T1000 (cell line): ENCODE results near the gene ZNF454.

ENCODE experiments used
- DNase-seq: peaks from one replicate; lab custom pipeline; 2025; ENCODE audit warnings: mixed read lengths; lab: John Stamatoyannopoulos, UW

The ZNF454 gene

DNA sequence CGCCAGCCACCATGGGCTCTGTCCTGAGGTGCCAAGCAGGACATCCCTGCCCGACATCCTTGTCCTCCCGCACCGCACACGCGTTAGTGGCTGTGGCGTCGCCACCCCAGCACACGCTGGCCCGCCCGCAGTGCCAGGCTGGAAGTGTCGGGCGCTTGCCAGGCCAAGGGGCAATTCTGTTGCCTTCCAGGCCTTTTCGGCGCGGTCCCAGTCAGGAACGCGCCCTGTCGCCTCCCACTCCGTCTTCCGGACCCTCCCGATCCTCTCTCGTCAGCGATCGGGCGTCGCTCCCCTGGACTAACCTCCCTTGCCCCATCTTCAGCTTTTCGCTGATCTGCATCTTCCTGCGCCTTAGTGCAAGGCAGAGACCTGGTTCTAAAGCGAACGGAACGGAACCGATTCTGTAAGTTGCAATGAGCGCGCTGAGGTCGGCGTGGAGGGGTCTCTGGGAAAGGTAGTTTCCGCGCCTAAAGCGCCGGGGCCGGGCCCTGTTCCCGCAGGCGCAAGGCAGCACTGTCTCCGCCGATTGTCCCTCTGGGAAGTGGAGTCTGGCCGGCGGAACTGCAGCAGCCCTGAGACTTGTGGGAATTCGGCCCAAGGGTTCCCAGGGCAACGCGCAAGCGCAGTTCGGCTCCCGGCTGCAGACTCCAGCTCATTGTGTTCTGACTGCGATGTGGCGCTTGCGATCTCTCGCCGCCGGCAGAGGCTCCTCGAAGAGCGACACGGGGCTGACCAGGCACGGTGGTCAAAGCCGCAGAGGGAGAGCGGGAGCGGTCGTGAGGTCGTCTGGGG is at the start of gene ZNF454:
ZNF454 (plus strand) TSS at position 630 of the 792 bp plus-strand sequence. CDS start 1,594 bp downstream, outside the sequence.
- DNase-seq, result peak; percentile 88

DNA sequence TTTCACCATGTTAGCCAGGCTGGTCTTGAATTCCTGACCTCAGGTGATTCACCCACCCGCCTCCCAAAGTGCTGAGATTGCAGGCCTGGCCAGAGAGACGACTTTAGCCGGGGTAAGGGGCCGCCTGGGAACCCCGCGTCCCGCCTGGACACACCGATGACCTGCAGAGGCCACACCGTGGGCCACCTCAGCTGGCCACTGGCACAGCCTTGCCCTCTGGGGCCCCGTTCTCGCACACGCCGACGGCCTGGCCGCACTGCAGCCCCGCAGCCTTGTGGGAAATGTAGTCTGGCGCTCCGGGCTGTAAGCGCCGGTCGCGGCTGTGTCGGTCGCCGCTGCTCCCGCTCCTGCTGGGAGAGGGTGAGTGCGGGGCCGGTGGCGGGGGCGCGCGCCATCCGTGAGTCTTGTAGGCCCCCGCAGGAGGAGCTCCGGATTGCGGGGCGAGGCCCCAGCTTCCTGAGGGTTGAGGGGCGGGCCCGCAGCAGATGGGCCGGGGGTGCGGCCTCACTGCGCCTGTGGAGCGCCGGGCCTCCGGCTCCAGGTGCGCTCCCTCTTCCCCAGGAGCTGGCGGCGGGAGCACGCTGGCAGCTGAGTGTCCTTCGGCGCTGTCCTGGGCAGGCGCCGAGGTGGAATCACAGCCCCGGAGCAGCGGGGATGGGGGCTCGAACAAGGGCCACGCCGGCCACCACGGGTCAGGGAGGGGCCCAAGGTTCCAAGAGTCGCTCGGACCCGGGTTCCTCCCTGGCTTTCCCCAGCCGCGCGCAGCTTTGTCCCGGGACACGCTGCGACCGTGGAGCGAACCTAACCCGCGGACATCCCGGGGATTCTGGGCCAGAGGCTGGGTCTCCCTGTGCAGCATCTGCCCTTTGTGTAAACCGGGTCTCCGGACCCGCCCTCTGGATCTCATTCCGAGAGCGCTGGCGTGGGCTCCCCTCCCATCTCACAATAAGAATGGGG is 45.1 kb upstream of the ZNF454 start, which contains the start of gene ZFP2:
ZFP2 (plus strand) TSS at position 299 of the 957 bp plus-strand sequence. CDS start 35,401 bp downstream, outside the sequence.
- no peak for DNase-seq

DNA sequence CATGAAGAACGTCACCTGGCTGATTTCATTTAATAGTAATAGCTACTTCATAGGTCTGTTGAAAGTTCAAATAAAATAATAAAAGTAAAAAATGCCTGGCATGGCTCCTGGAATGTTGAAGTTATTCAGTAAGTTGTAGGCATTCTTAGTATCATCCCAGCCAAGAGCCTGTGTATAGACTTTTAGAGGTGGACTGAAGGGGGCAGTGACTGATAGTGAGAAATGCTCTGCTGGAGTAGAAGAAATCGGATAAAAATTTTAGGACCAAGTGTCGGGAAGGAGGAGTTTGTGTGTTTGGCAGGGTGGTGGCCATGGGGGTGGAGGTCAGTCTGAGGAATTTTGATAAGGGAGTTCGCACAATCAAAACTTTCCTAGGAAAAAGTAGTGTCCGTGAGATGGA is 41.7 kb upstream of the ZNF454 start:
- DNase-seq, result no peak

DNA sequence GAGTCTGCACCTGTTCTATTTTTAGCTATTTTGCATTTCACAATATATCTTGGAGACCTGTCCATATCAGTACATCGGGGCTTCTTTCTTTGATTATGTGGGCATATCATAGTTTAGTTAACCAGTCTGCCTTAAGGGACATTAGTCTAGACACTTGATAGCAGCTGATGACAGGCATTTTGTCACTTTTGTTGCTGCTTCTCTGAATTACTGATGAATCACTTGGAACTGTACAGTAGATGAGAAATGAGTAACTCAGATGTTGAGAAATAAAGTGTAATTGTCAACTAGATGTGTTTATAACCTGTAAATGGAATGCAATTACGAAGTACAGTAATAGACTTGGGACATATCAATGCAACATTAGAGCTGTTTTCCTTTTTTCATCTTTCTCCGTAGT is 38.1 kb upstream of the ZNF454 start:
- no peak for DNase-seq

DNA sequence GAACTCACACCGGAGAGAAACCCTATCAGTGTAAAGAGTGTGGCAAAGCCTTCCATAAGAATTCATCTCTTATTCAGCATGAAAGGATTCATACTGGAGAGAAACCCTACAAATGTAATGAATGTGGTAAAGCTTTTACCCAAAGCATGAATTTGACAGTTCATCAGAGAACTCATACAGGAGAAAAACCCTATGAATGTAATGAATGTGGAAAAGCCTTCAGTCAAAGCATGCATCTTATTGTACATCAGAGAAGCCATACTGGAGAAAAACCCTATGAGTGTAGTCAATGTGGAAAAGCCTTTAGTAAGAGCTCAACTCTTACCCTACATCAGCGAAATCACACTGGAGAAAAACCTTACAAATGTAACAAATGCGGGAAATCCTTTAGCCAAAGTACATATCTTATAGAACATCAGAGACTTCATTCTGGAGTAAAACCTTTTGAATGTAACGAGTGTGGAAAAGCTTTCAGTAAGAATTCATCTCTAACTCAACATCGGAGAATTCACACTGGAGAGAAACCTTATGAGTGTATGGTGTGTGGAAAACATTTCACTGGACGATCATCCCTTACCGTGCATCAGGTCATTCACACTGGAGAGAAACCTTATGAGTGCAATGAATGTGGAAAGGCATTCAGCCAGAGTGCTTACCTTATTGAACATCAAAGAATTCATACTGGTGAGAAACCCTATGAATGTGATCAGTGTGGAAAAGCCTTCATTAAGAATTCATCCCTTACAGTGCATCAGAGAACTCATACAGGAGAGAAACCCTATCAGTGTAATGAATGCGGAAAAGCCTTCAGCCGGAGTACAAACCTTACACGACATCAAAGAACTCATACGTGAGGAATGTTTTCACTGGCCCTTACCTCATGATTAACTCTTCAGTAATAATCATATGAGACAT is 8.9 kb upstream of the ZNF454 start:
- no peak for DNase-seq

DNA sequence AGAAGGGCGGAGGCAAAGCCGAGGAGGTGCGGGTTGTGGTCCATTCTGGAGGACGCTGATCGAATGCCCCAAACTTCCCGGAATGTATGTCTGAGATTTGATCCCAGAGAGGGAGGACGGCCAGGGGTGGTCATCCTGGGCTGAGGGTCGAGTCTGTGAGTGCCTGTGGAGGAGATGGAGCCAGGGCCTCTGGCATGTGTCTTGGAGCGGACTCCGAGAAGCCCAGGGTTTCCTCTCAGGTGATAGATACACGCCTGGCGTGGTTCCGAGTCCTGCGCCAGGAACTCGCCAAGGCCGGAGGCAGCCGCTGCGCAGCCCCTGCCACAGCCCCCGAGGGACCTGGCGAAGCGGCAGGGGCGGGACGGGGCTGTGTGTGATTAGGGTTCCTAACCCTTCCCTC is 363 bp downstream of the ZNF454 start:
- no peak for DNase-seq

DNA sequence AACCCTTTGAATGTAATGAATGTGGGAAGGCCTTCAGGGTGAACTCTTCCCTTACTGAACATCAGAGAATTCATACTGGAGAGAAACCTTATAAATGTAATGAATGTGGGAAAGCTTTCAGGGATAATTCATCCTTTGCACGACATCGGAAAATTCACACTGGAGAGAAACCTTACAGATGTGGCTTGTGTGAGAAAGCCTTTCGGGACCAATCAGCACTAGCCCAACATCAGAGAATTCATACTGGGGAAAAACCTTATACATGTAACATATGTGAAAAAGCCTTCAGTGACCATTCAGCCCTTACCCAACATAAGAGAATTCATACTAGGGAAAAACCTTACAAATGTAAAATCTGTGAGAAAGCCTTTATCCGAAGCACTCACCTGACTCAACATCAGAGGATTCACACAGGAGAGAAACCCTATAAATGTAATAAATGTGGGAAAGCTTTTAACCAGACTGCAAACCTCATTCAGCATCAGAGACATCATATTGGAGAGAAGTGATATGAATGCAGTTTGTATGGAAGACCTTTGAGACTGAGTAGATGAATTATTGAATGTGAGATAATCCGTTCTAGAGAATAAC is 24.6 kb downstream of the ZNF454 start:
- no peak for DNase-seq

DNA sequence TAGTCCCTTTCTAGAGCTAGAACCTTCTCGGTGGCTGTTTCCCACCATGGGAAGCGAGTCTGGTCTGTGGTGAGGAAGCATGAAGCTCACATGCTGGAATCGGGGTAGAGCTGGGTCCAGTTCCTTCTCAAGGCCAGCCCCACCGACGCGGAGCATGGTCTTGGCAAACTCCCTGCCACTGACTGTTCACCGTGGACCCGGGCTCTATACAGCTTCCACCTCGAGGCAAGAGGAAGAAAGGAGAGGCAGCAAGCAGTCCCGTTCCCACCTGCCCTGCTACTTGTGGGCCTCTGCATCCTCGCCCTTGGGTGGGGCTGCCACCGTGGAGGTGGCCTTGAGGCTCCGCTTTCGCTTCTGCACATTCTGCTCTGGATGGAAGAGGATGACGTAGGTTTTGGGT is 40.4 kb downstream of the ZNF454 start:
- no peak for DNase-seq

DNA sequence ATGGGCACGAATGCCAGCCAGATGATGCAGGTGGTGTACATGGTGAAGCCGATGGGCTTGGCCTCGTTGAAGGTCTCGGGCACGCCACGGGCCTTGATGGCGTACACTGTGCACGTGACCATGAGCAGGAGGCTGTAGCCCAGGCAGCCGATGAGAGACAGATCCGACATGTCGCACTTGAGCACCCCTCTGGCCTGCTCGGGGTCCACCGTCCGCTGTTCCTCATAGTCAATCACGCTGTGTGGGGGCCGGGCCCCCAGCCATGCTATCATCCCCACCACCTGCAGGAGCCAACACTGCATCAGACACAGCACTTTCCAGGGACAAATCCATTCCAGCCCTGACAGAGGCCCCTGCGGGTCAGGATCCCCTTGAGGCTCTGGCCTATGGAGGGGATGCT is 41.9 kb downstream of the ZNF454 start:
- no peak for DNase-seq

DNA sequence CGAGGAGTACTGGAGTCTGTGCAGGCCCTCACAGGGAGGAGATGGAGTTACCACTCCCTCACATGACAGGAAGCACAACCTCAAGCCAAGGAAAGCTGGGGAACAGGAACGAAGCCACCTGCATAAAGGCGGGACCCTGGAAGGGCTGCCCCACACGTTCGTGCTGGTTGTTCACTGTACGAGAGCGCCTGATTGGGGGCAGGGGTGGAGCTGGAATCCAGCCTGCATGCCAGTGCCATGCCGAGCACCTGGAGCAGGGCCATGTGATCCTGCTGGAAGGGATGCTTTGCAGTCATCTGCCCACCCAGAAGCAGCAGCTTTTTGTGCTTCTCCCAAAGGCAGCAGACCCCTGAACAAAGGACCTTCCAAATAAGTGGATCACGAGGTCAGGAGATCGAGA is 42.7 kb downstream of the ZNF454 start:
- DNase-seq, result no peak

DNA sequence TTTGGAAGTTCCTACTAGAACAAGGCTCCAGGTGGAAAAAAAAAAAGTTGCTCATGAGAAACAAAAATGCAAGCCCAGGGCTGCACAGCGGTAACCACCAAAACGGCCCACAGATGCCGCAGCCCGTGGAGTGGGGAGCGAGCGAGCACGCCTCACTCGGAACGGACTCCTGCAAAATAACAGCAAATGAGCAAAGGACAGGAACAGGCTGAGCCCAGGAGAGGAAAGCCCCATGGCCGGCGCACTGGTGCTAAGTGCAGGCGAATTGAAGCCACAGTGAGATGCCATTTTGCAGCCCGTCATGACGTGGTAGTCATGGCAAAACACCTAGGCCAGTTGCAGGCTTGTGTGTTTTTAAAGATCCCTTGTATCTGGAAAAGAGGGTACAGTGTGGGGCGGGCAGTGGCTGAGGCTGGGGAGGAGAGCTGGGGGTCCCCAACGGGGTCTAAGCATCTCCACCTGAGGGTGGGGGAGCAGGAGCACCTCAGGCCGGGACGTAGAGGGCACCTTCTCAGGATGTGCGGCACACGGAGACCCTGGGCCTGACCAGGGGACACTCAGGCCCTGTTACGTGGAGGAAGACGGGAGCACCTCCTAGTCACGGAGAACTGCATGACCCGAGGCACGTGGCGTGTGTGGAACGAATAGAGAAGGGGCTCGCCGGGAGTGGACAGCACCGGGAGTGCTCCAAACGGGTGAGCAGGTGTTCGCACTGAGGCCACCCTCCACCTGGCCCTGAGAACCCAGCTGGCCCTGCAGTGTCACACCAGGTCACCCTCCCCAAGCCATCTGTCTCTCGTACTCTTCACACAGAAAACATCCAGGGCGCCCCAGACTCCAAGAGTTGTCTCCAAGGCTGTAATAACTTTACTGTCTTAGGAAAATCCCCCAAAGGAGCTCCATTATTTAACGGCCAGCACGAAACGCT is 43.4 kb downstream of the ZNF454 start:
- DNase-seq, result no peak

DNA sequence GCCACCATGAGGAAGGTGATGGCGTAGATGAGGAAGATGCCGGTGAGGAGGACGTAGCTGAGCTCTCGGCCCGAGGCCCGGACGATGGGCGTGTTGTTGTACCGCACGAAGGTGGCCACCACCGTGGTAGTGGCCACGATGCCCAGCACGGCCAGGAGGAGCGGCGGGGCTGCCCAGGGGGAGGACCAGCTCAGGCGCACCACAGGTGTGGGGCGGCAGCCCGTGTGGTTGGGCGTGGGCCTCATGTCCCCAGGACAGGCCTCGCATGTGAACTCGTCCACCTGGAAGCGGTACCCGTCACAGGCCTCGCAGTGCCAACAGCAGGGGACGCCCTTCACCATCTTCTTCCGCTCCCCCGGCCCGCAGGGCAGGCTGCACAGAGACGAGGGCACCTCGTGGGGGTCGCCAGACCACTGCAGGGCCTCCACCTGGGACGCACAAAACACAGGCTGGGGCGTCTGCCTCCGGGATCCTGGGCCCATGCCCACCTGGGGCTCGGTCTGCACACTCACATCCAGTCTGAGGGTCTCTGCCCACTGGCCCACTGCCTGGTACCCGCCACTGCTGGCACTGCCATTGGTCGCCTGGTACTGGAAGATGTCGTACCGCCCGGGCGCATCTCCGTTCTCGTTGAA is 45.4 kb downstream of the ZNF454 start:
- no peak for DNase-seq

DNA sequence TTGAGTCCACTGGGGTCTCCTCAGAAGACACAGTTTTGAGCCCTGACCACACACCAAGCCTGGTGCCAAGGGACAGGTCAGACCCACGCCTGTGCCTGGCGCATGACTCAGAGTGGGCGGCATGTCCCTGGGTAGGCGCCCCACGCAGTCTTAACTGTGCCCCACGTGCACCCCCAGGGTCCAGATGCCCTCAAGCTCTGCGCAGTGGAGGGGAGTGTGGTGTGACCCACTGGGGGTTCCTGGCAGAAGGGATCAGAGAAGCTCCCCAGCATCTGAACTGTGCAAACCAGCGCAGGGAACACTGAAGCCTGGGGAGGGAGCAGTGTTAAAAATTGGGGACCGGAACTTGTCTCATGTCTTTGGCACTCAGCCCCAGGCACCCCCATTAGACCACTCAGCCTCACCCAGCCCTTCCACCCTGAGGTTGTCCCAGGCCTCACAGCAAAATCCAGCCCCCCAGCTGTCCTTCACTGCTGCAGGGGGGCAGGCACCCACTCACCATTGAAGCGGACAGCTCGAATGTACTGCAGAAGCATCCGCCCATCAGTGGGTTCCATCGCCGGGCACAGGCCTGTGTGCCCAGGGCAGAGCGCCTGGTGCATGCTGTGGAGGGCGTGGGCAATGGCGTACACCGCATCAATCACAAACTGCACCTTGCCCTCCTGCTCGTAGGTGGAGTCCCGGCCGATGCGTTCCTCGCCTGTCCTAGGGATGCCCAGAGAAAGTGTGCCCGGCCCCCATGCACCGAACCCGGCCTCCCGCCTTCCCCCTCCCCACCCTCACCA is 47.6 kb downstream of the ZNF454 start:
- DNase-seq, result no peak

DNA sequence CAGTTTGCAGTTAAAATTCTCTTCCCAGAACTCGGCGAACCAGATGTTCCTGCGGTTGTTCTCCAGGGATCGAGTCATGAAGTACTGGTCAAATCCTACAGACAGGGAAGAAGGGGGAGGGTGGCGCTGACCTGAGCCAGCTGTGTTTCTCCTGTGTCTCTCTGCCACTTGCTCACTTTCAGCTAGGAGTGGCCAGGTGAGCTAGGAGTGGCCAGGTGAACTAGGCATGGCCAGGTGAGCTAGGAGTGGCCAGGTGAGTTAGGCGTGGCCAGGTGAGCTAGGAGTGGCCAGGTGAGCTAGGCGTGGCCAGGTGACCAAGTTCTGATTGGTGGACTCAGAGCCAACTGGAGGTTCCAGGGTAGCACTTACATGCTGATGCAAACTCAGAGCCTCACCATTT is 48.3 kb downstream of the ZNF454 start:
- DNase-seq, result no peak

DNA sequence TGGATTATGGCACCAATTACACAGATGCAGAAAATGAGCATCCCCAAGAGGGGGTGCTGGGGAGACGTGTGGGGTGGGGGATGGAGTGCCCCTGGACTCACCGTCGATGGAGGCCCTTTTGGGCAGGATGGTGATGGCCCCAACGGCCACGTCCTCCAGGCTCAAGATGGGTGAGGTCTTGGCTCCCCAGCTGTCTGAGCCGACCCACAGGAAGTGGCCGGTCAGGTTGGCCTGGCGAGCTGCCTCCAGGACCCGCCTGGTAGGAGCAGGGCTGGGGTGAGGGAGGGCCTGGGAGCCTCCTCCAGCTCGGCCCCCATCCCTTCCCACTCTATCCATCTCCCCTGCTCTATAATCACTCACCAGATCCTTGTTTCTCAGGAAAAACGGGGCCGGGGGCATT is 49.5 kb downstream of the ZNF454 start:
- DNase-seq, result no peak

DNA sequence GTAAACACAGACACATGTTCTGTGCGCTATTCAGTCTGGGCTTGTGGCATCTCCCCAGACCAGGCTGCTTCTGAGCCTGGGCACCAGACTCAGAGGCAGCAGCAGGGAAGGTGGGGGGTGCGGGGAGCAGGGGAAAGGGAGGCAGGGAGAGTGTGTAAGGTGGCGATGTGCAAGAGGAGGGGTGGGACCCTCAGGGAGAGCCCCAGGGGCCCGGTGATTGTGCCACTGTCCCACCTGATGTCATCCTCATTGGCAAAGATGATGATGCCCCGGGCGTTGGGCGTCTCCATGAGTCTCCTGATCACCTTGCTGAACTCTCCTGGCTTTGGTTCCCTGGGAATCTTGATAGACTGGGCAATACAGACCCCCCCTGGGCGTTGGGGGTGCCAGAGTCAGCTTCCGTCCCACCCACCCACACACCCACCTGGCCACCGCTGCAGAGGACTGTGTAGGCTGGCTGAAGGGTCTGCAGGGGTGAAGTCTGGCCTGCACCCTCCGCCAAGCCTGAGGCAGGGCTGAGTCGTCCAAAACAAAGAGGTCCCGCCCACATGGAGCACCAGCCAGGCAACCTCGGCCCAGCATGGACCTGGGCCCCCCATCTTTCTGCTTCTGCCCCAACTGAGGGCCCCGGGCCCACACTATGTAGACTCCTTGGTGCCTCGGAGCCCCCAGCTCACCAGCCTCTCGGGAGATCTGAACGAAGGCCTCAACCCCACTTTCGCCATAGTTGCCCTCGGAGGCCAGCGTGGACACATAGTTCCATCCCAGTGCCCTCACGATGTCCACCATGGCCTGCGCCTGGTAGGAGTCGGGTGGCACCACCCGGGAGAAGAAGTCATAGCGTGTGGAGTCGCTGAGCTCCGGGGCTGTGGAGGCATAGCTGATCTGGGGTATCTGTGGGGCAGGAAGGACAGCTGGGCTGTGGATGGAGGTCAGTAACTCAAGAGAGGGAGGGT is 50.5 kb downstream of the ZNF454 start:
- DNase-seq, result no peak

DNA sequence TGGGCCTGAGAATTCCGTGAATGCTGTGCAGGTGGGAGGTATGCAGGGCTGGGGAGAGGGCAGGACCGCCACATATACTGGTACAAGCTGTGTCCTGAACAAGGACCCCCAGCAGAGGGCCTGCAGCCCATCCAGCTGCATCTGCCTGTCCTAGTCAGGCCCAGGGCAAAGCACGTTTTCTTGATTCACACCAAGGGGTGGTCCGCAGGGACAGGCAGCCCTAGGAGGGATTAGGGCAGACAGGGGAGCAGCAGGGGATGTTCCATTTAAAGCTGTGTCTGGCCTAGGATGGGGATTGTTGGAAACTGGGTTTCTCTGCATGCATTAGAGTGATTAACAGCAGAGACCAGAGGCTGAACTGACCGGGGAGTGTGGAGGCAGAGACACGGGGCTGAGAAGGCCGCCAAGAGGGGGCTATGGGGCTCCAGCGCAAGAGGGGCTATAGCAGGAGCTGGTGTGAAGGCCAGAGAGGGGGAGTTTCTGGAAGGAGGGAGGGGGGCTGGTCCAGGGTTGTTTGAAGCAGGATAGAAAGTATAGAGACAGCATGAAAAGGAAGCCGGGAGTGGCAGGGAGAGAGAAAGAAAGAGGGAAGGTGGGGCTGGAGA is 51.4 kb downstream of the ZNF454 start:
- DNase-seq, result no peak
